GM12878 (cell line): ENCODE results near the gene PPP2R5C. TPM values are rescaled to one million over a fixed set of nuclear protein-coding genes. Genes with fewer than 3 reads are reported as not detected.

Experiments
- ATAC-seq: fragments of 200-7000 bp; cut with Tn5 transposase; 3 replicates; pipeline ENCODE4 v1.9.1; 2020; ENCODE audit warnings: mild to moderate bottlenecking, moderate library complexity
- BruUV-seq: library from RNA; stranded (reverse); fragments of 400-500 nt; replicated peaks from 2 replicates; lab custom pipeline; 2021; lab: Mats Ljungman, UMichigan
- CTCF ChIA-PET: fragments of 300-600 bp; sonication (Branson Sonifier 250); formaldehyde crosslinking; extraction: SDS; loops from one replicate; lab custom pipeline; 2021; ENCODE audit warnings: inconsistent platforms; lab: Yijun Ruan, JAX
- POLR2A ChIA-PET: fragments of 350-600 bp; formaldehyde crosslinking; extraction: SDS; loops from one replicate; lab custom pipeline; 2021; ENCODE audit warnings: inconsistent platforms; lab: Charles Lee
- RAD21 ChIA-PET: fragments of 300-600 bp; sonication (Branson Sonifier 250); formaldehyde crosslinking; loops from one replicate; lab custom pipeline; 2023; ENCODE audit warnings: antibody characterized with exemption; ENCODE audit not compliant: unreplicated experiment; lab: Charles Lee
- SMC1A ChIA-PET: fragments of 300-600 bp; sonication (Branson Sonifier 250); formaldehyde crosslinking; loops from one replicate; lab custom pipeline; 2023; ENCODE audit not compliant: unreplicated experiment, uncharacterized antibody; lab: Charles Lee
- DNase-seq: peaks from one replicate; pipeline ENCODE4 v3.0.0-alpha.2; 2011; ENCODE audit warnings: low read depth, low spot score
- FAIRE-seq: peaks from 3 replicates; lab custom pipeline; 2011; peaks lifted over from hg19 to GRCh38; lab: Jason Lieb, UNC
- H2AFZ ChIP-seq: 2 replicates; pipeline ENCODE4 v1.6.0; 2011; ENCODE audit warnings: low read depth, low read length, control low read depth; ENCODE audit not compliant: control insufficient read depth
- H3K27ac ChIP-seq: 2 replicates; pipeline ENCODE4 v1.5.1; 2011; ENCODE audit warnings: control low read depth; ENCODE audit not compliant: control insufficient read depth, insufficient read depth
- H3K27me3 ChIP-seq, 2 experiments: replicated peaks in 1 of 2; 2 replicates each; pipeline versions ENCODE4 v1.6.0 to v1.6.1; 2011; ENCODE audit warnings: low read length in 1 of 2; ENCODE audit not compliant: control insufficient read depth in 2 of 2, insufficient read depth in 2 of 2
- H3K36me3 ChIP-seq, 2 experiments: 2 replicates each; pipeline ENCODE4 v1.5.1; 2011; ENCODE audit warnings: low read length in 1 of 2; ENCODE audit not compliant: control insufficient read depth in 2 of 2, insufficient read depth in 2 of 2
- H3K4me1 ChIP-seq: 2 replicates; pipeline ENCODE4 v1.6.1; 2011; ENCODE audit warnings: mild to moderate bottlenecking, low read length, moderate library complexity, mixed read lengths; ENCODE audit not compliant: control insufficient read depth, insufficient read depth
- H3K4me2 ChIP-seq: 2 replicates; pipeline ENCODE4 v1.6.0; 2011; ENCODE audit warnings: control low read depth; ENCODE audit not compliant: control insufficient read depth, insufficient read depth
- H3K4me3 ChIP-seq: fragments of 200-600 bp; sonication (generic); 2 replicates; pipeline ENCODE4 v1.5.1; 2016
- H3K79me2 ChIP-seq: 2 replicates; pipeline ENCODE4 v1.6.0; 2011; ENCODE audit warnings: low read length; ENCODE audit not compliant: control insufficient read depth, insufficient read depth
- H3K9ac ChIP-seq: 2 replicates; pipeline ENCODE4 v1.8.0; 2011; ENCODE audit warnings: low read length, control low read depth, mixed read lengths; ENCODE audit not compliant: control insufficient read depth, insufficient read depth
- H3K9me3 ChIP-seq: replicated peaks from 3 replicates; pipeline ENCODE4 v1.5.1; 2011; ENCODE audit warnings: mild to moderate bottlenecking, low read length; ENCODE audit not compliant: control insufficient read depth, insufficient read depth
- H4K20me1 ChIP-seq: 2 replicates; pipeline ENCODE4 v1.6.0; 2011; ENCODE audit not compliant: control insufficient read depth, insufficient read depth
- ATF7 ChIP-seq: fragments of 450-650 bp; IDR thresholded peaks from 2 replicates; pipeline ENCODE4 v1.6.1; 2016; ENCODE audit warnings: low read depth, mild to moderate bottlenecking
- CBX3 ChIP-seq: fragments of 200-600 bp; sonication (generic); IDR thresholded peaks from 2 replicates; pipeline ENCODE4 v1.6.1; 2016; ENCODE audit warnings: low read depth, borderline replicate concordance
- CBX5 ChIP-seq: sonication (generic); IDR thresholded peaks from 2 replicates; pipeline ENCODE4 v1.6.1; 2016; ENCODE audit warnings: low read depth, moderate library complexity, mild to moderate bottlenecking, inconsistent platforms
- E2F4 ChIP-seq: IDR thresholded peaks from 2 replicates; pipeline ENCODE4 v1.6.1; 2012; ENCODE audit warnings: low read depth, low read length, improper control_type of control experiment
- E2F8 ChIP-seq: fragments of 450-650 bp; IDR thresholded peaks from 2 replicates; pipeline ENCODE4 v1.6.1; 2018; ENCODE audit warnings: mild to moderate bottlenecking, low read depth, moderate library complexity; ENCODE audit not compliant: partially characterized antibody
- MXI1 ChIP-seq: fragments of 150-350 bp; IDR thresholded peaks from 2 replicates; pipeline ENCODE4 v1.6.1; 2011; ENCODE audit warnings: low read depth, mild to moderate bottlenecking, inconsistent platforms, low read length, improper control_type of control experiment
- PAX5 ChIP-seq: IDR thresholded peaks from 2 replicates; pipeline ENCODE4 v1.6.1; 2011; ENCODE audit warnings: low read depth, low read length, borderline replicate concordance
- PKNOX1 ChIP-seq: fragments of 450-650 bp; IDR thresholded peaks from 2 replicates; pipeline ENCODE4 v1.6.1; 2016; ENCODE audit warnings: mild to moderate bottlenecking
- POLR2A ChIP-seq: IDR thresholded peaks from 2 replicates; pipeline ENCODE4 v1.6.1; 2011; ENCODE audit warnings: low read depth, mild to moderate bottlenecking, low read length
- RAD21 ChIP-seq: IDR thresholded peaks from 2 replicates; pipeline ENCODE4 v1.6.1; 2011; ENCODE audit warnings: mild to moderate bottlenecking, low read depth, low read length, moderate library complexity; ENCODE audit not compliant: insufficient read depth
- RBBP5 ChIP-seq: fragments of 200-600 bp; sonication (generic); conservative IDR thresholded peaks from 2 replicates; pipeline ENCODE4 v1.6.1; 2016
- WGBS: methylation state at CpG from one replicate; pipeline ENCODE4 v1.1.6; 2016; ENCODE audit warnings: low lambda C conversion rate; ENCODE audit not compliant: insufficient replicate concordance, insufficient coverage; ENCODE audit errors: missing lambda C conversion rate; 5-methylcytosine and 5-hydroxymethylcytosine counted together
- in situ Hi-C: fragments of 300-500 bp; cut with MboI; formaldehyde crosslinking; loops from 9 replicates; pipeline ENCODE4 v1.14.3; 2018; ENCODE audit warnings: mixed read lengths
- intact Hi-C: fragments of 100-400 bp; cut with micrococcal nuclease; formaldehyde crosslinking; loops from one replicate; pipeline ENCODE4 v1.14.2; 2022; ENCODE audit not compliant: unreplicated experiment
- polyA plus RNA-seq, 11 experiments: library from polyadenylated mRNA; depleted of rRNA in 4 of 11; unstranded in 6 of 11; stranded (reverse) in 5 of 11; fragments of >200 nt; fragmentation: Nextera tagmentation in 4 of 11; fragmentation: Illumina TruSeq in 1 of 11; extraction: Ambion mirVana in 4 of 11; extraction: Trizol in 1 of 11; gene quantifications; 1 replicate in 1 of 11; 2 replicates in 10 of 11; pipeline versions ENCODE4 v1.2.1 to v1.2.3, GENCODE V29; 2011 to 2016; ENCODE audit warnings: inconsistent platforms in 2 of 11, missing spikeins in 2 of 11, low read depth in 1 of 11
- total RNA-seq, 4 experiments: library from RNA; depleted of rRNA in 3 of 4; stranded (reverse); fragments of >200 nt in 3 of 4; fragmentation: Illumina TruSeq in 1 of 4; extraction: Trizol in 1 of 4; gene quantifications; 2 replicates each; pipeline versions ENCODE4 v1.2.1 to v1.2.3, GENCODE V29; 2013 to 2021

The PPP2R5C gene
- total and polyA plus RNA-seq, 10 of the 15 experiments (the other 5 are each of a cell fraction or from before 2014, with no cell fraction given): 106 to 199 (median 144) TPM

- Histone ChIP-seq H3K9ac (no peak overlapping the region), H3K27me3 (no peaks in the 10 kb centered on the region), H2AFZ (no peak overlapping the region), H3K36me3 (0 out of 4 replicates have a peak, but pooled peaks cover 0 to 8% of the 10 kb centered on the region in 2 experiments), H3K4me1 (peaks cover 3% of the 10 kb centered on the region), H3K79me2 (peaks cover 29% of the 10 kb centered on the region), H3K9me3 (no peaks in the 10 kb centered on the region), H3K4me3 (no peak overlapping the region), H3K27ac (no peak overlapping the region), H3K4me2 (no peak overlapping the region), H4K20me1 (no peaks in the 10 kb centered on the region)
- POLR2A ChIA-PET: interaction anchor here (0.6 kb wide), 1 partner anchor 16 kb away, joined by 4 read pairs; no protein-coding TSS in a partner anchor
- in situ Hi-C loops: no loop called here
- intact Hi-C loops: no loop called here
- over 99% methylated on average over 7 of the region's 7 CpGs for WGBS
- CTCF ChIA-PET: interaction anchor here (2.0 to 3.4 kb wide), 2 partner anchors 12 to 19 kb away, joined by 9 to 18 read pairs; no protein-coding TSS in a partner anchor
- FAIRE-seq (no peak), DNase-seq (no peak), ATAC-seq (no peak)
- no peak for TF ChIP-seq E2F8
- SMC1A ChIA-PET: interaction anchor here (1.6 to 3.6 kb wide), 2 partner anchors 19 to 22 kb away, joined by 3 to 15 read pairs; no protein-coding TSS in a partner anchor
- RAD21 ChIA-PET: no interaction called here
- no TSS peak for BruUV-seq
Observed at GRCh38 chr14:101973356-101973755, 211.8 kb downstream of the PPP2R5C start.

- Histone ChIP-seq H2AFZ (no peak overlapping the region), H4K20me1 (no peaks in the 10 kb centered on the region), H3K79me2 (peaks cover 19% of the 10 kb centered on the region), H3K9ac (no peak overlapping the region), H3K4me1 (peaks cover 4% of the 10 kb centered on the region), H3K9me3 (no peaks in the 10 kb centered on the region), H3K27me3 (no peaks in the 10 kb centered on the region), H3K27ac (no peak overlapping the region), H3K4me3 (no peak overlapping the region), H3K4me2 (no peak overlapping the region), H3K36me3 (peaks cover 0 to 16% of the 10 kb centered on the region in 2 experiments; a peak in 1 of 4 replicates)
- DNase-seq (no peak), ATAC-seq (no peak), FAIRE-seq (no peak)
- ChIA-PET RAD21 (no interaction called here), CTCF (interaction anchor here (0.5 to 1.1 kb wide), 2 partner anchors 11 to 1572 kb away, joined by 3 read pairs; no protein-coding TSS in a partner anchor), POLR2A (interaction anchor here (0.6 to 1.1 kb wide), 2 partner anchors 35 to 131 kb away, joined by 3 read pairs; no protein-coding TSS in a partner anchor), SMC1A (no interaction called here)
- intact Hi-C loops (no loop called here), in situ Hi-C loops (no loop called here)
- BruUV-seq: no TSS peak
- 76% methylated on average over 7 of the region's 7 CpGs for WGBS
- TF ChIP-seq E2F4: no peak
- no peak for TF ChIP-seq CBX5
- no peak for TF ChIP-seq RBBP5
- no peak for TF ChIP-seq MXI1
- no peak for TF ChIP-seq POLR2A
- no peak for TF ChIP-seq PKNOX1
- TF ChIP-seq CBX3: no peak
- no peak for TF ChIP-seq ATF7
- no peak for TF ChIP-seq RAD21
- no peak for TF ChIP-seq PAX5
Observed at GRCh38 chr14:101975231-101975630, 213.7 kb downstream of the PPP2R5C start.
